KOPT-K1 (cell line): Measurements from ENCODE around the gene GRAMD1B.

ENCODE experiments used
- H3K27ac ChIP-seq: fragments of 200-600 bp; sonication (generic); 2 replicates; pipeline ENCODE4 v1.5.1; 2016; ENCODE audit warnings: antibody characterized with exemption, mild to moderate bottlenecking, low read depth, low read length; ENCODE audit not compliant: poor library complexity, severe bottlenecking
- H3K36me3 ChIP-seq: fragments of 200-600 bp; sonication (generic); 2 replicates; pipeline ENCODE4 v1.5.1; 2017; ENCODE audit warnings: antibody characterized with exemption, mild to moderate bottlenecking, low read length, moderate library complexity; ENCODE audit not compliant: insufficient read depth
- H3K9me3 ChIP-seq: fragments of 200-600 bp; sonication (generic); 2 replicates; pipeline ENCODE4 v1.5.1; 2017; ENCODE audit warnings: antibody characterized with exemption, low read length, mild to moderate bottlenecking; ENCODE audit not compliant: insufficient read depth, poor library complexity, severe bottlenecking

The GRAMD1B gene

DNA sequence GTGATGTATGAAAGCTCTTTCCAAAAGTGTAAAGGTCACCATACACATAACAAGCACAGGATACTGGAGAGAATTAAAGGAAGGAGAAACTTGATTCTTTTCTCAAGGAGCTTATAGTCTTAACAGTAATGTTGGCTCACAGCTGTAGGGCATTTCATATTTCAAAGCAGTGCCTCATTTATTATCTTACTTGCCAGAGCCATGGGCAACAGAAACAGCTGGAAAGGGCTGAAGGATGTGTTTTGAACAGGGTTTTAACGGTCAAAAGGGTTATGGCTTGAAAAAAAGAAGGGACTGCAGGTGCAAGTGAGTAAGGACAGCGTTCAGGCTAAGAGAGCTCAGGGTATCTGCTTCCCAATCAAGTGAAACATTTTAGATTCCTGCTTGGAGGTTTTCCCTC is 2.7 kb upstream of the GRAMD1B start:
- Histone ChIP-seq H3K27ac (no peak overlapping the region), H3K36me3 (no peaks in the 10 kb centered on the region), H3K9me3 (no peaks in the 10 kb centered on the region)

DNA sequence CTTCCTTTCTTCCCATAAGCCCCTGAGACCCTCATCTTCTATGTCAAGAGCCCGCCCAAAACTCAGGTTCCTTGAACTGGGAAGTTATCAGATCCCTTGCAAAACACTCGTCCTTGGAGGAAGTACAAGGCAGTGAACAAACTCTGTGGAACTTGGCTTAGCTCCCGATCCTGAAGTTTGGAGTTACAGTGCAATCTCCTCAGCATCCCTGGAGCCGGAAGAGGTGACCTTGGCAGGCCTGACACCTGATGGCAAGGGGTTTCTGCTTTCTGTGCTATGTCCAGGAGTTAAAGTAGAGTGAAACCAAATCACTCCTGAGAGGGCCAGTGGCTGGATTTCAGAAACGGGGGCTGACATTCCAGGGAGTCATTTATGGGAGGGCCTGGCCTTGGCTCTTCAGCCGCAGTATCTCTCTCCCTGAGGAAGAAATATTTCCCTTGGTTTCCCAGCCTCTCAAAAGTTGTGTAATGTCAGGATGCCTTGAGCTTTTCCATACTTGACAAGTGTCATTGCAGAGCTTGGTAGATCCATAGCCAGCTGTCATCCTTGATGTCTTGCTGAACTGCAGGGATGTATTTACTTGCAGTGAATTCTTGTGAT is 1.9 kb upstream of the GRAMD1B start:
- H3K9me3 ChIP-seq = no peaks in the 10 kb centered on the region
- H3K27ac ChIP-seq = no peak overlapping the region
- no peaks in the 10 kb centered on the region for H3K36me3 ChIP-seq

DNA sequence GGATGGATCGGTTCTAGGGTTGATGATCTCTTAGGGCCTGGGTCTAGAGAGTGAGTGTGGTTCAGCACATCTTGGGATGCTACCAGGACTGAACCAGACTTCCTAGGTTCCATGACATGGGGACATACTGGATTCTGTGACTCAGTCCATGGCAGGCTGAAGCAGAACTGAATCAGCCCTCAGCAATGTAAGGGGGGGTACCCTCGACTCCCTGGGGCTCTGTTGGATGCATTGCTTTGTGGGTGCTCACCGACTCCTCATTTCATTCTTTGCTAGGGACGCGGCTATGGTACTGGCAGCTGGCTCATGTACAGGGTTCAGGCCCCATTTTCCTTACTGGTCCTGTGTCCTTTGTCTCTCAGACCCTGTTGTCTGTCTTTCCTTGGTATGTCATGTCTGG is 733 bp upstream of the GRAMD1B start:
- Histone ChIP-seq H3K27ac (no peak overlapping the region), H3K9me3 (no peaks in the 10 kb centered on the region), H3K36me3 (no peaks in the 10 kb centered on the region)

DNA sequence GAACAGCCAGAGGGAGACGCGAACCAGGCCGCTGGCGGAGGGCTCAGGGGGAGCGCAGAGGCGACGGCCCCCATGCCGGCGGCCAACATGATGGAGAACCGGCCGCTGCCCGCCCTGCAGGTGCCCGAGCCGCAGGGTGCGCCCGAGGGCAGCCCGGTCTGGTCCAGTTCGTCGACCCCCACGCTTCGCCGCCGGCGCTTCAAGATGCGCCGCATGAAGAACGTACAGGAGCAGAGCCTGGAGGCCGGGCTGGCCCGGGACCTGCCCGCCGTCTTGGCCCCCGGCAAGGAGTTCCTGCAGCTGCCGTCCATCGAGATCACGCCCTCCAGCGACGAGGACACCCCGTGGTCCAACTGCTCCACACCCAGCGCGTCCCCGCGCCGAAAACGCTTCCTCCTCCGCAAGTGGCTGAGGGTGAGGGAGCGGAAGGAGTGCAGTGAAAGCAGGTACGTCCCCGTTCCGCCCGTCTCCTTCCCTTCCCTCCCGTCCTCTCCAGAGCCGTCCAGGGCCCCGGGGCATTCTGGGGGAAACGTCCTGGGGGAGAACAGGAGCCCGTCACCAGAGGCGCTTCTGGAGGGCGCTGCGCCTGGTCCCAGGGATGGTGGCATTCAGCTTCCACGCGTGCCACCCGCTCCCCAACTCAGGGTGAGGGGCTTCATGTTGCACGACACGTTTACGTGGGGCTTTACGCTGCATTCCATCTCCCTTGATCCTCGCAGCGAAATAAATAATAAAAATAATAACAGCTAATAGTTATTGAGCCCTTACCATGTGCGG is 840 bp downstream of the GRAMD1B start:
- Histone ChIP-seq H3K36me3 (no peaks in the 10 kb centered on the region), H3K27ac (no peak overlapping the region), H3K9me3 (no peaks in the 10 kb centered on the region)

DNA sequence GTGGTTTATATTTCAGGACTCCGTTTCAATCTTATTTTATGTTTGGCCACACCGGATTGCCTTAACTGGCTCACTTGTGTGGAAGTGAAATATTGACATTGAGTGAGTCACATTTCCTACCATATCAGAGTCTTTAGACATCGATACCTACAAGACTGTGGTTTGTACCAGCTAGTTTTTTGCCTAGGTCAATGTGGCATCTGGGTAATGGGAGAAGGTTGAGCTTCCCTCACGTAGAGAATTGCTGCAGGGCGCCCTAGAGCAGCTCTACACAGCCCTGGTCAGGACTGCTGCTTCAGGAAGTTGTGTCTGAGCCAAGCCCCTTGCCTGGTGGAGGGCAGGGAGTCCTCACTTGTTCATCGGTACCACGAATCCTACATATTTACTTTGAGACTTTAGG is 1.6 kb downstream of the GRAMD1B start:
- Histone ChIP-seq H3K9me3 (no peaks in the 10 kb centered on the region), H3K27ac (no peak overlapping the region), H3K36me3 (no peaks in the 10 kb centered on the region)

DNA sequence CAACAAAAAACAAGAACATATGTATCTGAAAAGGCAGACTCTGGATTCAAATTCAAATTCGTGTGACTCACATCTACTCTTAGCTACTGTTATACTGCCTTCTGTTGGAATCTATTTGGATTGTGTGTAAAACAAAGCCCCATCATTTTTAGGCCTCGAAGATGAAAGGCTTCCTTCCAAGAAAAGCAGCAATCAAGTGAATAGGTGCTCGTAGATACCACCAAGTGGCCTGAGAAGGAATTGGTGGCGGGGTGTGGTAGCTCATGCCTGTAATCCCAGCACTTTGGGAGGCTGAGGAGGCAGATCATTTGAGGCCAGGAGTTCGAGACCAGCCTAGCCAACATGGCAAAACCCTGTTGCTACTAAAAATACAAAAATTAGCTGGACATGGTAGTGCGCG is 4.2 kb downstream of the GRAMD1B start:
- Histone ChIP-seq H3K36me3 (no peaks in the 10 kb centered on the region), H3K27ac (no peak overlapping the region), H3K9me3 (no peaks in the 10 kb centered on the region)

DNA sequence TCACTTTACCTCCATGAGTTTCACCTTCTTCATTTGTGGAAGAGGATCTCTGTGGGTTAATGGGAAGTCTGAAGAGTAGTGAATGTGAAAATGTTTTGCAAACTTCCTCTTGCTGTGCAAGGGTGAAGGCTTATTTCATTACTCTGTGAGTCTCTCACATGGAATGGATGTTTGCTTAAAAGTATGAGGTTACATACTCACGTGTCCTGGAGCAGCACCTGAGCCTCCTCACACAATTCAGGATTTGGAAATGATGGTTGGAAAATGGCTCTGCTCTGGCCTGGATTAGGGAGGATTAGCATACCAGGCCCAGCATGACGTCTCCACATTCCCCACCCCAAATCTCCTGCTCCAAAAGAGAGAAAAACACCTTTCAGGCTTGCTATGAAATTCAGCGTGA is 4.8 kb downstream of the GRAMD1B start:
- no peak overlapping the region for H3K27ac ChIP-seq
- H3K9me3 ChIP-seq = no peaks in the 10 kb centered on the region

DNA sequence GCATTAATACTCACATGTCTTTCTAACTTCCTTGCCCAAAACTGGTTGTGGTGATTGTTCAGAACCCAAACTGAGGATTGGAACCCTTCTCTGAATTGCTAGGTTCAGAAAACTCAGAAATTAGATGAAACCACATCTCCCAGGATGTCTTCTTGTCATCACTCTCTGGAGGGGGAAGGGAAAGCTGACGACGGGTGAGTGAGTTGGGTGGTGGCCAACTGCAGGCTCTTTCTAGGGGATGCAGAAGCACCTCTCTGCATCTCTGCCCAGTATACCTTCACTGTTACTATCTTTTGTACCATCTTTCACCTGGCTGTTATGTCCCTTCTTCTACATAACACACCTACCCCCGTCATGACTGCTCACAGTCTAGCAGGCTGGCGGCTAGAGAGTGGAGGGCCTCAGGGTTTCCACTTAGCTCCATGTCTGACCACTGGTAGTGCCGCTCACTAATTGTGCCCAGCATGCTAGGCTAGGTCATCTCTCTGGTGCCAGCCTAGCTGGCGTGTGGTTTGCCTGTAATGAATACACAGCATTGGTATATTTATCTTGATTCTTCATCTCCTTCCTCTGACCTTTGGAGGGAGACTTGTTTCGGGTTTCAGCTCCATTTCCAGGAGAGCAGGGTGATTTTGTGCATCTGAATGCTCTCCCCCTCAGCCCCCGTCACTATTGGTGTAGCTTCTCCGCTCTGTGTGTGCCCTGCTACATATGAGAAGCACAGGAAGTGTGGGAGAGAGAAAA is 7.3 kb downstream of the GRAMD1B start:
- Histone ChIP-seq H3K27ac (no peak overlapping the region), H3K9me3 (no peaks in the 10 kb centered on the region)

More for the DNA sequence above, 4.8 kb downstream of the GRAMD1B start:
- H3K36me3 ChIP-seq = no peaks in the 10 kb centered on the region

DNA sequence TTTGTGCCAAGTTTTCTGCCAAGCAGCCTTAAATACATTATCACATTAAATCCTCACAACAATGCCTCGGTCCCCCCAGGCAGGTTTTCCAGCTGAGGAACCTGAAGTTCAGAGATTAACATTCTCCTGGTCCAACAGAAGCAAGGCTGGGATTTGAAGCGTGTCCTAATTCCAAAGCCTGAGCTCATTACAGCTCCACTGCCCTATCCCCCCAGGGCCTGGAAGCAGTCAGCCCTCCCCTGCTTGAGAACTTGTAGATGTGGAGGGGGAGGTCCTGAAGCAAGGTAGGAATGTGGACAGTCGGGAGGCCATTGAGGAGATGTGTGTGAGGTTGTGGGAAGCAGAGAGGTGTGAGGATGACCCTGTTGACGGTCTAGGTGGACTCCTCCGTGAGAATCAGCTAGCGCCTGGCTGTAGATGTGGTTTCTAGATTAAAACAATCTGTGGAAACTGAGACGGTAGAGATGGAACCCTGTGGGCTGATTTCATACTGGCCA is 8.1 kb downstream of the GRAMD1B start:
- Histone ChIP-seq H3K36me3 (no peaks in the 10 kb centered on the region), H3K27ac (no peak overlapping the region), H3K9me3 (no peaks in the 10 kb centered on the region)

More for the DNA sequence above, 7.3 kb downstream of the GRAMD1B start:
- no peaks in the 10 kb centered on the region for H3K36me3 ChIP-seq

DNA sequence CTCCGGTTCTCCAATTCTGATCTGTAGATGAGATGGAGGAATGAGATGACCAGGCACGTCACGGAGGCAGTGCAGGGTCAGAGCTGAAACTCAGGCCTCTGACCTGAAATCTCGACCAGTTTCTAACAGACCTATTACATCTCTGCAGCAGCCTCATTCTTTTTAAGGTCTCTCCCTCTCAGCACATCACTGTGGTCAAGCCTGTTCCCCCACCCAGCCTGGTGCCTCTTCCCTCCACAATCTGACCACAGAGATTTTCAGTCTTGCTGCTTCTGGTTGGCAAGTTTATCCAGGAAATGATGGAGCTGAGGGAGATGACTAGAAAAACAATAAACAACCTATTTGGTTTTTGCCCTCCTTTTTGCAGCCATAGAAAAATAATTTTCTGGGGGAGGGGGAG is 9.5 kb downstream of the GRAMD1B start:
- Histone ChIP-seq H3K36me3 (no peaks in the 10 kb centered on the region), H3K27ac (no peak overlapping the region), H3K9me3 (no peaks in the 10 kb centered on the region)

DNA sequence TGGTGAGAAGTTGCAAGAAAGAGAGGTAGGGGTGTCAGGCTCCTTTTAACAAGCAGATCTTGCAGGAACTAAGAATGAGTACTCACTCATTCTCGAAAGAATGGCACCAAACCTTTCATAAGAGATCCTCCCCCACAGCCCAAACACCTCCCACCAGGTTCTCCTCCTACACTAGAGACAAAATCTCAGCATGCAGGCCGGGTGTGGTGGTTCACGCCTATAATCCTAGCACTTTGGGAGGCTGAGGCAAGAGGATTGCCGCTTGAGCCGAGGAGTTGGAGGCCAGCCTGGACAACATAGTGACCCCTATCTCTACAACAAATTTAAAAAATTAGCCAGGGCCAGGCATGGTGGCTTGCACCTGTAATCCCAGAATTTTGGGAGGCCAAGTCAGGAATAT is 11.1 kb downstream of the GRAMD1B start:
- Histone ChIP-seq H3K36me3 (no peaks in the 10 kb centered on the region), H3K9me3 (no peaks in the 10 kb centered on the region), H3K27ac (no peak overlapping the region)

DNA sequence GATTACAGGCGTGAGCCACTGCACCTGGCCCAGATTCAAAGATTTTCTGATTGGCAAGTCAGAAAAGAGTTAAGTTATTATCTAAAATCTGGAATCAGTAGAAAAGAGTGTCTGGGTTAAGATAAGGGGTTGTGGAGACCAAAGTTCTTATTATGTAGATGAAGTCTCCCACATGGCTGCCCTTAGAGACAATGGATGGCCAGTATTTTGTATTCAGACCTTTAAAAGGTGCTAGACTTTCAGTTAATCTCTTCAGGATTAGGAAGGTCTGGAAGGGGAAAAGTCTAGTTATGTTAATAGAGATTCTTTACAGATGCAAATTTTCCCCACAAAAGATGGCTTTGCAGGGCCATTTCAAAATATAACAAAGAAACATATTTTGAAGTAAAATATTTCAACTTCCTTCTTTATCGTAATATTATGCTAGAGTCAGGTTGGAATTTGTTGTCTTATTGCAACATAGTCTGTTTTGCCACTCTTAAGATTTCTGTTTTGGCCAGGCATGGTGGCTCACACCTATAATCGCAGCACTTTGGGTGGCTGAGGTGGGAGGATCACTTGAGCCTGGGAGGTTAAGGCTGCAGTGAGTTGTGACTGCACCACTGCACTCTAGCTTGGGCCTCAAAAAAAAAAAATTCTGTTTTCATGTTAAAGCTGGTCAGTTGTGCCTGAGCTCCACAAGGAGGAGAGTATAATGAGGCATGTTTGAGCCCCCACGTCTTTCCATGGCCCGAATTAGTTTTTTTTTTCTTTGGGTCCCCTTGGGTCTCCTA is 14.0 kb downstream of the GRAMD1B start:
- H3K27ac ChIP-seq = no peak overlapping the region
- H3K9me3 ChIP-seq = no peaks in the 10 kb centered on the region
- H3K36me3 ChIP-seq = no peaks in the 10 kb centered on the region

DNA sequence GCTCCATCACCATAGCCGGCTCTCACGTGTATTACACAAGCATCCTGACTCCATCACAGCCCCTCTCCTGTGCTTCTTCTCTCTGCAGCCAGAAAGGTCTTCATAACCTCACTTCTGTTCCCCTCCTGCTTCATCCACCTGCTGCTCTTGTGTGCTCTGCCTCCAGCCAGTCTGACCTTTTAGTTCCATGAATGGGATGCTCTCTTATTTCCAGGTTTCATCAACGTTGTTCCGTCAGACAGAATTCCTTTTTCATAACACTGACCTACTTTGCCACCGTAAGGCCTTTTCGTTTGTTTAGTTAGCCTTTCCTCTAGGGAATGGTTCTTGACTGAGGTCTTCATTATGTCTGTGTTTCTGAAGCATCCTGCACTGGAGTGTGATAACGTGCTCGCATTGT is 18.8 kb downstream of the GRAMD1B start:
- Histone ChIP-seq H3K36me3 (no peaks in the 10 kb centered on the region), H3K9me3 (no peaks in the 10 kb centered on the region), H3K27ac (no peak overlapping the region)

DNA sequence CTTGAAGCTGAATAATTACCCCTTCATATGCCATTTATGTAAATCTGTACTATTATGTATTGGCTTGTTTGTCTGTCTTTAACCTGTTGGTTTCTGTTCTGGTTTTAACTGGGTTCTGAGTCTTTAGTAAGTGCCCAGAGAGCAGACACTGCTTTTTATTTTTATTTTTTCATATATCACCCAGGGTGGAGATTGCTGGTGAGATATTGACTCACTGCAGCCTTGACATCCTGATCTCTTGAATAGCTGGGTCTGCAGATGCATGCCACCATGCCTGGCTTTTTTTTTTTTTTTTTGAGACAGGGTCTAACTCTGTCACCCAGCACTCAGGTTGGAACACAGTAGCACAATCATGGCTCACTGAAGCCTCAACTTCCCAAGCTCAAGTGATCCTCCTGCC is 19.4 kb downstream of the GRAMD1B start:
- Histone ChIP-seq H3K36me3 (no peaks in the 10 kb centered on the region), H3K27ac (no peak overlapping the region), H3K9me3 (no peaks in the 10 kb centered on the region)

DNA sequence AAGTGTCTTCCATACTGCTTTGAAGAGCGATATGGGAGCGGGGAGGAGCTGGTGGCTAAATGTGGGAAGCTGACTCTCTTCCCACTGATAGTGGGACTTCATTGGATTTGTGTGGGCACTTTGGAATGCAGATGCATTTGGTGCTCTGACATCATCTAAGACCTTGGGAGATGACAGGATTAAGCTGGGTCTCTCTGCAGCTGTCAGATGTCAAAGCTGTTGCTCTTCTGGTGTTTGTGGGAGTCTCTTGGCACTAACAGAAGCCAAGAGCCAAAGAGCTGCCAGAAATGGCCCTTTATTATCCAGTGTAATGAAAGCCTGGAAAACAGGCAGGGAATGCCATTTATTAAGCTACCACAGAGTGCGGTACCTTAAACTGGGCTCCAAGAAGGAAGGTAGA is 20.6 kb downstream of the GRAMD1B start:
- H3K9me3 ChIP-seq = no peaks in the 10 kb centered on the region
- no peak overlapping the region for H3K27ac ChIP-seq
- no peaks in the 10 kb centered on the region for H3K36me3 ChIP-seq
